Hepatocyte (in vitro differentiated cells): ENCODE results near the gene MLIP. TPM values are rescaled to one million over a fixed set of nuclear protein-coding genes. Genes with fewer than 3 reads are reported as not detected.
A peak's percentile ranks its signal among the peaks of the same experiment; 100 is the strongest.
"Not testable (repeated sequence)": the region's sequence is repeated elsewhere in the genome, so short reads cannot be mapped to it uniquely, and the experiment has no call there.

ENCODE experiments used
- DNase-seq: peaks from one replicate; pipeline ENCODE4 v3.0.0-alpha.2; 2016; ENCODE audit warnings: low spot score
- H2AFZ ChIP-seq: fragments of 200-600 bp; sonication (generic); 2 replicates; pipeline ENCODE4 v1.6.0; 2016; ENCODE audit warnings: antibody characterized with exemption, mild to moderate bottlenecking
- H3K27ac ChIP-seq: fragments of 200-600 bp; sonication (generic); 2 replicates; pipeline ENCODE4 v1.5.1; 2016; ENCODE audit warnings: mild to moderate bottlenecking
- H3K27me3 ChIP-seq: fragments of 200-600 bp; sonication (generic); 2 replicates; pipeline ENCODE4 v1.6.1; 2016
- H3K36me3 ChIP-seq: fragments of 200-600 bp; sonication (generic); replicated peaks from 2 replicates; pipeline ENCODE4 v1.5.1; 2016; ENCODE audit warnings: low read depth; ENCODE audit not compliant: insufficient read depth
- H3K4me1 ChIP-seq: fragments of 200-600 bp; sonication (generic); 2 replicates; pipeline ENCODE4 v1.5.1; 2016; ENCODE audit warnings: mild to moderate bottlenecking, moderate library complexity; ENCODE audit not compliant: insufficient read depth
- H3K4me2 ChIP-seq: fragments of 200-600 bp; sonication (generic); 2 replicates; pipeline ENCODE4 v1.6.0; 2016
- H3K4me3 ChIP-seq: fragments of 200-600 bp; sonication (generic); 2 replicates; pipeline ENCODE4 v1.5.1; 2016; ENCODE audit warnings: mild to moderate bottlenecking
- H3K79me2 ChIP-seq: fragments of 200-600 bp; sonication (generic); 2 replicates; pipeline ENCODE4 v1.6.0; 2017; ENCODE audit warnings: mild to moderate bottlenecking
- H3K9me2 ChIP-seq: fragments of 200-600 bp; sonication (generic); replicated peaks from 2 replicates; pipeline ENCODE4 v1.6.0; 2017; ENCODE audit warnings: mild to moderate bottlenecking; ENCODE audit not compliant: insufficient read depth
- H3K9me3 ChIP-seq: fragments of 200-600 bp; sonication (generic); 2 replicates; pipeline ENCODE4 v1.5.1; 2016; ENCODE audit warnings: low read depth, mild to moderate bottlenecking
- H4K20me1 ChIP-seq: fragments of 200-600 bp; sonication (generic); 2 replicates; pipeline ENCODE4 v1.6.0; 2016; ENCODE audit warnings: mild to moderate bottlenecking; ENCODE audit not compliant: insufficient read depth, poor library complexity, severe bottlenecking
- EZH2 ChIP-seq: fragments of 200-600 bp; sonication (generic); IDR thresholded peaks from 2 replicates; pipeline ENCODE4 v1.6.1; 2016; ENCODE audit warnings: antibody characterized with exemption, mild to moderate bottlenecking, borderline replicate concordance
- EZH2phosphoT487 ChIP-seq: fragments of 200-600 bp; sonication (generic); IDR thresholded peaks from one replicate; pipeline ENCODE4 v1.6.1; 2018; ENCODE audit warnings: antibody characterized with exemption, mild to moderate bottlenecking, low read depth, moderate library complexity; ENCODE audit not compliant: unreplicated experiment, severe bottlenecking
- WGBS: methylation state at CpG from one replicate; pipeline ENCODE4 v1.1.6; 2016; ENCODE audit warnings: low lambda C conversion rate; ENCODE audit errors: missing lambda C conversion rate; 5-methylcytosine and 5-hydroxymethylcytosine counted together
- polyA plus RNA-seq: library from polyadenylated mRNA; unstranded; fragments of >200 nt; fragmentation: Nextera tagmentation; extraction: Ambion mirVana; gene quantifications from 2 replicates; pipeline ENCODE4 v1.2.1, GENCODE V29; 2016
- total RNA-seq: library from RNA; depleted of rRNA; stranded (reverse); fragments of >200 nt; gene quantifications from 2 replicates; pipeline ENCODE4 v1.2.3, GENCODE V29; 2014
- TF ChIP-seq, protein P1 (sequence below): fragments of 200-600 bp; sonication (generic); IDR thresholded peaks from 2 replicates; pipeline ENCODE4 v1.5.1; 2016; ENCODE audit warnings: antibody characterized with exemption, mild to moderate bottlenecking; ENCODE audit not compliant: poor library complexity

Gene MLIP
- total and polyA plus RNA-seq, 2 experiments from 2014 or later = 1.2 to 1.5 TPM

DNA sequence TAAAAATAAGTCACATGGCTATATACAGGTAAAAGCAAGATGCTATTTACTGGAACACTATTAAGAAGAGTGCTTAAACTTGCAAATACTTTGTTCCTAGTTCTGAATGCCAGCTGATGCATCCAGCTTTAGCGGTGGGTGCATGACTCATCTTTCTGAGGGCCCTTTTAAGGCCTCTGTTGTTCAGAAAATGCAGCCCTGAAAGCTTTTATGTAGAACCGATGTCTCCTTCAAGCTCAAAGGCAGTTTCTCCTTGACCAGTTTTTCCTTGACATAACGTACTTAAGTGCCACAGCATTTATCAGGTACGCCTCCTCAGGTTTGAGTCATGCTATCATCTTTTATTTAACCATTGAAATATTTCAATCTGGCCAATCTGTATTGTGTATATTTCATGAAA is 82.8 kb downstream of the MLIP start:
- Histone ChIP-seq H2AFZ (no peak overlapping the region), H3K9me2 (no peaks in the 10 kb centered on the region), H3K4me1 (no peaks in the 10 kb centered on the region), H3K79me2 (no peaks in the 10 kb centered on the region), H3K4me3 (no peak overlapping the region), H3K27me3 (no peaks in the 10 kb centered on the region), H4K20me1 (no peaks in the 10 kb centered on the region), H3K27ac (peak overlapping the region; percentile 35), H3K36me3 (no peaks in the 10 kb centered on the region), H3K9me3 (no peaks in the 10 kb centered on the region), H3K4me2 (no peak overlapping the region)
- peak; percentile 30 for DNase-seq
- 39% methylated on average over 4 of the region's 4 CpGs for WGBS
- TF ChIP-seq EZH2phosphoT487 = no peak
- TF ChIP-seq, protein P1, sequence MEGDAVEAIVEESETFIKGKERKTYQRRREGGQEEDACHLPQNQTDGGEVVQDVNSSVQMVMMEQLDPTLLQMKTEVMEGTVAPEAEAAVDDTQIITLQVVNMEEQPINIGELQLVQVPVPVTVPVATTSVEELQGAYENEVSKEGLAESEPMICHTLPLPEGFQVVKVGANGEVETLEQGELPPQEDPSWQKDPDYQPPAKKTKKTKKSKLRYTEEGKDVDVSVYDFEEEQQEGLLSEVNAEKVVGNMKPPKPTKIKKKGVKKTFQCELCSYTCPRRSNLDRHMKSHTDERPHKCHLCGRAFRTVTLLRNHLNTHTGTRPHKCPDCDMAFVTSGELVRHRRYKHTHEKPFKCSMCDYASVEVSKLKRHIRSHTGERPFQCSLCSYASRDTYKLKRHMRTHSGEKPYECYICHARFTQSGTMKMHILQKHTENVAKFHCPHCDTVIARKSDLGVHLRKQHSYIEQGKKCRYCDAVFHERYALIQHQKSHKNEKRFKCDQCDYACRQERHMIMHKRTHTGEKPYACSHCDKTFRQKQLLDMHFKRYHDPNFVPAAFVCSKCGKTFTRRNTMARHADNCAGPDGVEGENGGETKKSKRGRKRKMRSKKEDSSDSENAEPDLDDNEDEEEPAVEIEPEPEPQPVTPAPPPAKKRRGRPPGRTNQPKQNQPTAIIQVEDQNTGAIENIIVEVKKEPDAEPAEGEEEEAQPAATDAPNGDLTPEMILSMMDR = no peak
- TF ChIP-seq EZH2 = no peak

DNA sequence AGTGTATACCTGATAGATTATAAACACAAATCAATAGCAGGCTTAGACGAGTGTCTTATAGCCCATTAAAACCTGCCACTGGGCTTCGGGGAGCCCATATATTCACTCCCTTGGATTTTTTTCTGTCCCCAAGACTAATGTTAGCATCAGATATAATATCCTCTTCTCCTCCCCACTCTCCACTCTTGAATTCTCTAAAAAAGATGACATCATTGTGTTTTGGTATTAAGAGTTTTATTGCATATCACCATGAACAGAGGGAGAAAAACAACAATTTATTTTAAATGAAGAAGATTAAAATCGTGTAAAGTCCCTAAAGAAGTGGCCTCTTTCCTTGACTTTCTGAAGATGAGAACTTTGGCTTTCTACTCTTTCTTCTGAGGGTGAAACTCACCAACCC is 84.4 kb downstream of the MLIP start:
- H3K79me2 ChIP-seq = no peaks in the 10 kb centered on the region
- no peak overlapping the region for H3K27ac ChIP-seq
- no peaks in the 10 kb centered on the region for H3K27me3 ChIP-seq
- 92% methylated on average over 3 of the region's 3 CpGs for WGBS
- DNase-seq = no peak
- H4K20me1 ChIP-seq = no peaks in the 10 kb centered on the region
- H3K9me2 ChIP-seq = no peaks in the 10 kb centered on the region
- no peak overlapping the region for H3K4me3 ChIP-seq
- H3K36me3 ChIP-seq = no peaks in the 10 kb centered on the region
- H2AFZ ChIP-seq = no peak overlapping the region
- H3K4me2 ChIP-seq = no peak overlapping the region
- no peaks in the 10 kb centered on the region for H3K9me3 ChIP-seq
- H3K4me1 ChIP-seq = no peaks in the 10 kb centered on the region
- no peak for TF ChIP-seq EZH2
- TF ChIP-seq, protein P1 = no peak
- TF ChIP-seq EZH2phosphoT487 = no peak

DNA sequence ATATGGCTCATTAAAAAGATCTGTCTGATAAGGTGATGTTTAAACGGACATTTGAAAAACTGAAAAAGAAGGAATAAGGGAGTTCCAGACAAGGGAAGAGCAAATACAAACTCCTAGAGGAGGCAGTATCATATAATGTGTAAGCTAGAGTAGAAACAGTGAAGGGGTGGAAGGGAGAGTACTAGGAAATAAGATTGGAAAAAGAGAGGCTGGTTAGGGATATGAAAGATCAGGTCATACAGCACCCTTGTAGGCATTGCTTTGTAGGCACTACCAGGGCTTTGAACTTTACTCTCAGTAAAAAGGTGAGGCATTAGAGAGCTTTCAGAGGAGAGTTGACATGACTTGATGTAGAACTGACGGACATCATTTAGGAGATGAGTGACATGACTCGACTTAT is 85.7 kb downstream of the MLIP start:
- no peak overlapping the region for H2AFZ ChIP-seq
- no peaks in the 10 kb centered on the region for H3K9me3 ChIP-seq
- H3K36me3 ChIP-seq = no peaks in the 10 kb centered on the region
- no peak for DNase-seq
- H3K4me3 ChIP-seq = no peak overlapping the region
- H4K20me1 ChIP-seq = no peaks in the 10 kb centered on the region
- TF ChIP-seq EZH2 (no peak), EZH2phosphoT487 (no peak)
- TF ChIP-seq, protein P1 = no peak
- H3K27me3 ChIP-seq = no peaks in the 10 kb centered on the region
- H3K79me2 ChIP-seq = no peaks in the 10 kb centered on the region
- H3K4me1 ChIP-seq = no peaks in the 10 kb centered on the region
- no peak overlapping the region for H3K4me2 ChIP-seq
- no peaks in the 10 kb centered on the region for H3K9me2 ChIP-seq
- WGBS = 84% methylated on average over 3 of the region's 3 CpGs
- no peak overlapping the region for H3K27ac ChIP-seq

DNA sequence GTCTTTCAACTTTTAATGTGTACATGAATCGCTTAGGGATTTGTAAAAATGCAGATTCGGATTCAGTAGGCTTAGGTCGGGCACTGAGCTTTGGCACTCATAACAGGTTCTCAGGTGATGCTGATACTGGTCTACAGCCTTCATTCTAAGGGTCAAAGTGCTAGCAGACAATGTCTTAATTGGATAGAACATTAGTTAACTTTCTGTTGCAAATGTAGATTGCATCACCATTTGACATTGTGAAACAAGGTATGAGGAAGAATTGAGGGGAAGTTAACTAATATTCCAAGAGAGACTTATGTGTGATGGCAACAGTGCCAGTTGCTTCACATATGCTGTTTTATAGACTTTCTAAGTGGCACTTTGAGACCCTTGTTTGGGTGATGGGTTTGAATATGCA is 86.9 kb downstream of the MLIP start:
- no peak overlapping the region for H2AFZ ChIP-seq
- H4K20me1 ChIP-seq = no peaks in the 10 kb centered on the region
- peak; percentile 11 for DNase-seq
- no peaks in the 10 kb centered on the region for H3K27me3 ChIP-seq
- H3K4me3 ChIP-seq = no peak overlapping the region
- H3K4me1 ChIP-seq = no peaks in the 10 kb centered on the region
- no peaks in the 10 kb centered on the region for H3K36me3 ChIP-seq
- no peak overlapping the region for H3K27ac ChIP-seq
- TF ChIP-seq, protein P1 = no peak
- TF ChIP-seq EZH2phosphoT487 (no peak), EZH2 (no peak)
- no peaks in the 10 kb centered on the region for H3K79me2 ChIP-seq
- H3K4me2 ChIP-seq = no peak overlapping the region
- WGBS = 92% methylated on average over 3 of the region's 3 CpGs
- H3K9me3 ChIP-seq = no peaks in the 10 kb centered on the region
- H3K9me2 ChIP-seq = no peaks in the 10 kb centered on the region

DNA sequence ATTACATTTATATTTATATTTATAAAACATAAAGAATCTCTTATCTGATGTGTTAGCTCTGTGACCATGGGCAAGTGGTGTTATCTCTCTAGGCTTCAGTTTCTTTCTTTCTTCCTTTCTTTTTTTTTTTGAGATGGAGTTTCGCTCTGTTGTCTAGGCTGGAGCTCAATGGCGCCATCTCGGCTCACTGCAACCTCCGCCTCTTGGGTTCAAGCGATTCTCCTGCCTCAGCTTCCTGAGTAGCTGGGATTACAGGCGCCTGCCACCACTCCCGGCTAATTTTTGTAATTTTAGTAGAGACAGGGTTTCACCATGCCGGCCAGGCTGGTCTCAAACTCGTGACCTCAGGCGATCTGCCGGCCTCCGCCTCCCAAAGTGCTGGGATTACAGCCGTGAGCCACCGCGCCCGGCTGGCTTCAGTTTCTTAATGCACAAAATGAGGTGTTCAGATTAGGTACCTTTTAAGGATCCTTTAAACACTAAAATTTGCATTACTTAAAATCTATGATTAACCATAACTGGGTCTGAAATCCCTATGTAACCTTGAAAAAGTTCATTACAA is 92.3 kb downstream of the MLIP start:
- H3K9me3 ChIP-seq, H3K27ac ChIP-seq, DNase-seq, H3K79me2 ChIP-seq, H3K4me1 ChIP-seq, H3K27me3 ChIP-seq, H3K9me2 ChIP-seq, H3K4me3 ChIP-seq, H3K36me3 ChIP-seq, H4K20me1 ChIP-seq, H3K4me2 ChIP-seq, H2AFZ ChIP-seq: not testable (repeated sequence)
- WGBS = 95% methylated on average over 14 of the region's 16 CpGs
